K562 (cell line): ENCODE data around the gene PGP. TPM values are rescaled to one million over a fixed set of nuclear protein-coding genes. Genes with fewer than 3 reads are reported as not detected.

Source experiments
- ATAC-seq: fragments of 200-7000 bp; cut with Tn5 transposase; 3 replicates; pipeline ENCODE4 v1.9.1; 2020; ENCODE audit warnings: moderate library complexity
- BruUV-seq: library from RNA; stranded (reverse); fragments of 400-500 nt; replicated peaks from 2 replicates; lab custom pipeline; 2021; lab: Mats Ljungman, UMichigan
- CTCF ChIA-PET: fragments of 300-600 bp; formaldehyde crosslinking; extraction: SDS; loops from one replicate; lab custom pipeline; 2021; ENCODE audit warnings: low intra/inter-chr PET ratio; lab: Yijun Ruan, JAX
- POLR2A ChIA-PET: fragments of 300-600, 350-650 bp; sonication (Branson Sonifier 250); formaldehyde crosslinking; extraction: SDS; loops from one replicate; lab custom pipeline; 2021; ENCODE audit warnings: antibody characterized with exemption, inconsistent platforms; lab: Yijun Ruan, JAX
- DNase-seq, 4 experiments: peaks; one replicate each; pipeline versions ENCODE4 v3.0.0 to v3.0.0-alpha.2; 2011 to 2018; ENCODE audit warnings: low spot score in 3 of 4, mixed read lengths in 3 of 4; ENCODE audit errors: extremely low read depth in 1 of 4
- FAIRE-seq: peaks from 2 replicates; lab custom pipeline; 2011; peaks lifted over from hg19 to GRCh38; lab: Jason Lieb, UNC
- H2AFZ ChIP-seq: 2 replicates; pipeline ENCODE4 v1.6.0; 2011; ENCODE audit warnings: low read depth, low read length, control low read depth, inconsistent platforms
- H3K27ac ChIP-seq: fragments of 200-600 bp; 3 replicates; pipeline ENCODE4 v1.8.0; 2011; ENCODE audit warnings: low read depth, mild to moderate bottlenecking, control low read depth, inconsistent platforms, low read length, moderate library complexity, mixed read lengths; ENCODE audit errors: extremely low read depth
- H3K27me3 ChIP-seq, 2 experiments: fragments of 300-600 bp in 1 of 2; 2 replicates in 1 of 2; 3 replicates in 1 of 2; pipeline versions ENCODE4 v1.6.0 to v1.8.0; 2011; ENCODE audit warnings: inconsistent platforms in 2 of 2, low read length in 2 of 2, mild to moderate bottlenecking in 1 of 2, mixed read lengths in 1 of 2, moderate library complexity in 1 of 2; ENCODE audit not compliant: control insufficient read depth in 2 of 2, insufficient read depth in 2 of 2
- H3K36me3 ChIP-seq: fragments of 300-600 bp; 3 replicates; pipeline ENCODE4 v1.8.0; 2011; ENCODE audit warnings: mild to moderate bottlenecking, low read length, inconsistent platforms; ENCODE audit not compliant: control insufficient read depth, insufficient read depth
- H3K4me1 ChIP-seq, 2 experiments: fragments of 200-600 bp in 1 of 2; replicated peaks in 1 of 2; 2 replicates in 1 of 2; 3 replicates in 1 of 2; pipeline versions ENCODE4 v1.5.1 to v1.8.0; 2011; ENCODE audit warnings: inconsistent platforms in 2 of 2, low read length in 2 of 2, mild to moderate bottlenecking in 1 of 2, mixed read lengths in 1 of 2, moderate library complexity in 1 of 2; ENCODE audit not compliant: control insufficient read depth in 2 of 2, insufficient read depth in 2 of 2
- H3K4me2 ChIP-seq: 2 replicates; pipeline ENCODE4 v1.6.1; 2011; ENCODE audit warnings: low read length, control low read depth, inconsistent platforms, mixed read lengths; ENCODE audit not compliant: insufficient read depth
- H3K4me3 ChIP-seq: fragments of 200-600 bp; sonication (generic), shearing (Covaris generic); 2 replicates; pipeline ENCODE4 v1.5.1; 2016; ENCODE audit warnings: control low read depth, inconsistent platforms
- H3K79me2 ChIP-seq: fragments of 200-600 bp; 3 replicates; pipeline ENCODE4 v1.8.0; 2011; ENCODE audit warnings: low read length, inconsistent platforms; ENCODE audit not compliant: control insufficient read depth, insufficient read depth
- H3K9ac ChIP-seq, 2 experiments: 2 replicates each; pipeline versions ENCODE4 v1.6.0 to v1.6.1; 2011; ENCODE audit warnings: low read depth in 2 of 2, low read length in 2 of 2, control low read depth in 1 of 2, inconsistent platforms in 1 of 2, mild to moderate bottlenecking in 1 of 2, mixed read lengths in 1 of 2; ENCODE audit not compliant: insufficient read depth in 1 of 2
- H3K9me1 ChIP-seq: one replicate; pipeline ENCODE4 v1.6.0; 2011; ENCODE audit warnings: inconsistent platforms, mild to moderate bottlenecking, low read length, moderate library complexity; ENCODE audit not compliant: control insufficient read depth, insufficient read depth
- H3K9me3 ChIP-seq: replicated peaks from 2 replicates; pipeline ENCODE4 v1.5.1; 2011; ENCODE audit warnings: low read depth, low read length, inconsistent platforms; ENCODE audit not compliant: control insufficient read depth, insufficient read depth
- H4K20me1 ChIP-seq: replicated peaks from 2 replicates; pipeline ENCODE4 v1.6.1; 2011; ENCODE audit warnings: low read length, inconsistent platforms, mixed read lengths; ENCODE audit not compliant: control insufficient read depth, insufficient read depth
- E2F1 ChIP-seq: sonication (generic); formaldehyde crosslinking; IDR thresholded peaks from 2 replicates; pipeline ENCODE4 v1.8.1; 2023; ENCODE audit warnings: mild to moderate bottlenecking, missing genetic modification reagents, moderate library complexity
- E2F3 ChIP-seq: fragments of 250-450 bp; sonication (Bioruptor Pico); IDR thresholded peaks from 2 replicates; pipeline ENCODE4 v1.4.0; 2020; ENCODE audit warnings: mild to moderate bottlenecking
- MYBL2 ChIP-seq, 2 experiments: fragments of 450-650 bp in 1 of 2; sonication (generic) in 1 of 2; formaldehyde crosslinking in 1 of 2; IDR thresholded peaks; 2 replicates each; pipeline versions ENCODE4 v1.6.1 to v1.8.1; 2017 to 2022; ENCODE audit warnings: borderline replicate concordance in 1 of 2, inconsistent platforms in 1 of 2, low read depth in 1 of 2, mild to moderate bottlenecking in 1 of 2, missing genetic modification reagents in 1 of 2, moderate library complexity in 1 of 2
- MYNN ChIP-seq, 2 experiments: sonication (generic); formaldehyde crosslinking in 1 of 2; IDR thresholded peaks; 2 replicates each; pipeline versions ENCODE4 v1.5.0 to v1.6.1; 2016 to 2020; ENCODE audit warnings: antibody characterized with exemption in 1 of 2, missing genetic modification reagents in 1 of 2
- POLR2A ChIP-seq: fragments of 450-650 bp; conservative IDR thresholded peaks from 2 replicates; pipeline ENCODE4 v1.6.1; 2016
- POLR2G ChIP-seq: fragments of 200-400 bp; formaldehyde crosslinking; IDR thresholded peaks from 2 replicates; pipeline ENCODE4 v1.6.1; 2017; ENCODE audit warnings: low read depth, mild to moderate bottlenecking, antibody characterized with exemption, low read length, moderate library complexity
- RBFOX2 ChIP-seq: fragments of 200-400 bp; formaldehyde crosslinking; IDR thresholded peaks from 2 replicates; pipeline ENCODE4 v1.6.1; 2017; ENCODE audit warnings: low read depth, mild to moderate bottlenecking, low read length, moderate library complexity
- SRSF9 ChIP-seq: fragments of 200-400 bp; formaldehyde crosslinking; IDR thresholded peaks from 2 replicates; pipeline ENCODE4 v1.6.1; 2017; ENCODE audit warnings: low read depth, low read length, borderline replicate concordance
- ZNF445 ChIP-seq: fragments of 250-450 bp; sonication (Bioruptor Pico); IDR thresholded peaks from 2 replicates; pipeline ENCODE4 v1.4.0; 2020; ENCODE audit warnings: low read depth, mild to moderate bottlenecking, moderate library complexity
- WGBS: fragments of 100-300 bp; shearing (Covaris generic); methylation state at CpG from one replicate; pipeline ENCODE4 v1.1.6; 2016; ENCODE audit warnings: low coverage, mixed read lengths; ENCODE audit not compliant: insufficient coverage; ENCODE audit errors: missing lambda C conversion rate; 5-methylcytosine and 5-hydroxymethylcytosine counted together
- in situ Hi-C: fragments of 300-500 bp; cut with MboI; formaldehyde crosslinking; loops from 4 replicates; pipeline ENCODE4 v1.15.0; 2018; ENCODE audit warnings: inconsistent platforms, mixed read lengths
- intact Hi-C: fragments of 100-400 bp; cut with micrococcal nuclease; formaldehyde crosslinking; loops from 2 replicates; pipeline ENCODE4 v1.14.2; 2022
- polyA plus RNA-seq, 8 experiments: library from polyadenylated mRNA; depleted of rRNA in 4 of 8; stranded (reverse) in 5 of 8; unstranded in 3 of 8; fragments of >200 nt; fragmentation: Nextera tagmentation in 2 of 8; fragmentation: Illumina TruSeq in 1 of 8; extraction: Ambion mirVana in 2 of 8; extraction: Trizol in 1 of 8; gene quantifications; 2 replicates each; pipeline versions ENCODE4 v1.2.1 to v1.2.3, GENCODE V29; 2011 to 2014; ENCODE audit warnings: inconsistent platforms in 1 of 8, missing spikeins in 1 of 8
- total RNA-seq, 7 experiments: library from RNA; depleted of rRNA in 6 of 7; stranded (reverse); fragments of >200 nt in 6 of 7; fragmentation: Illumina TruSeq in 2 of 7; extraction: Trizol in 2 of 7; gene quantifications; 2 replicates each; pipeline versions ENCODE4 v1.2.1 to v1.2.3, GENCODE V29; 2011 to 2021; ENCODE audit warnings: low replicate concordance in 1 of 7

PGP gene
- total and polyA plus RNA-seq, 9 of the 15 experiments (the other 6 are each of a cell fraction or from before 2014, with no cell fraction given): 1.1 to 57.6 (median 19.6) TPM

- Histone ChIP-seq H3K4me3 (no peak overlapping the region), H2AFZ (no peak overlapping the region), H3K4me2 (no peak overlapping the region), H3K27me3 (no peaks in the 10 kb centered on the region), H3K9ac (no peak overlapping the region), H3K9me3 (no peaks in the 10 kb centered on the region), H3K36me3 (peaks cover 75% of the 10 kb centered on the region; the same call in 2 of the 3 replicates), H3K79me2 (no peaks in the 10 kb centered on the region), H4K20me1 (no peaks in the 10 kb centered on the region), H3K4me1 (peaks cover 0 to 55% of the 10 kb centered on the region in 2 experiments; a peak in 2 of 5 replicates), H3K9me1 (no peaks in the 10 kb centered on the region), H3K27ac (no peak overlapping the region)
- no TSS peak for BruUV-seq
- ChIA-PET CTCF (no interaction called here), POLR2A (interaction anchor here (1.2 to 2.6 kb wide), 2 partner anchors 9 to 14 kb away, joined by 3 to 20 read pairs; no protein-coding TSS in a partner anchor)
- FAIRE-seq: no peak
- WGBS: 92% methylated on average over 25 of the region's 28 CpGs
- in situ Hi-C loops (no loop called here), intact Hi-C loops (no loop called here)
- no peak for DNase-seq
- TF ChIP-seq MYNN (IDR thresholded peaks at IDR 0.05) (0 out of 2 replicates have a peak, but pooled peaks have one; percentile 8), MYNN (CRISPR knock-in tag; IDR thresholded peaks at IDR 0.05) (no peak), POLR2G (peak; percentile 72), ZNF445 (CRISPR knock-in tag) (no peak), E2F1 (CRISPR knock-in tag) (no peak), MYBL2 (IDR thresholded peaks at IDR 0.05; ENCODE audit: low read depth) (no peak), MYBL2 (CRISPR knock-in tag; IDR thresholded peaks at IDR 0.05; ENCODE audit: borderline replicate concordance) (no peak), RBFOX2 (peak; percentile 23; the same call in 1 of the 2 replicates), E2F3 (CRISPR knock-in tag) (no peak), SRSF9 (no peak), POLR2A (0 out of 2 replicates have a peak, but pooled peaks have one; percentile 33)
- no peak for ATAC-seq
Measured at GRCh38 chr16:2235234-2235651, 20.6 kb upstream of the PGP start.
